GM12878 (cell line): ENCODE measurements around the gene RASGRF1. TPM values are rescaled to one million over a fixed set of nuclear protein-coding genes. Genes with fewer than 3 reads are reported as not detected.

Experiments
- BCL11A ChIP-seq: IDR thresholded peaks from 2 replicates; pipeline ENCODE4 v1.6.1; 2011; ENCODE audit warnings: low read depth, low read length
- BHLHE40 ChIP-seq, 2 experiments: fragments of 450-650 bp in 1 of 2; IDR thresholded peaks; 2 replicates each; pipeline ENCODE4 v1.6.1; 2011 to 2017; ENCODE audit warnings: low read depth in 2 of 2, borderline replicate concordance in 1 of 2, improper control_type of control experiment in 1 of 2, low read length in 1 of 2, mild to moderate bottlenecking in 1 of 2
- DPF2 ChIP-seq: fragments of 450-650 bp; IDR thresholded peaks from 2 replicates; pipeline ENCODE4 v1.6.1; 2017; ENCODE audit warnings: mild to moderate bottlenecking
- NFYA ChIP-seq: IDR thresholded peaks from 2 replicates; pipeline ENCODE4 v1.6.1; 2011; ENCODE audit warnings: low read depth, mild to moderate bottlenecking, low read length, improper control_type of control experiment, borderline replicate concordance
- NR2F1 ChIP-seq: fragments of 450-650 bp; conservative IDR thresholded peaks from 2 replicates; pipeline ENCODE4 v1.6.1; 2017; ENCODE audit warnings: mild to moderate bottlenecking
- YY1 ChIP-seq: IDR thresholded peaks from 2 replicates; pipeline ENCODE4 v1.6.1; 2011; ENCODE audit warnings: low read depth, mild to moderate bottlenecking, low read length
- ZNF24 ChIP-seq: fragments of 450-650 bp; IDR thresholded peaks from 2 replicates; pipeline ENCODE4 v1.6.1; 2017; ENCODE audit warnings: antibody characterized with exemption, mild to moderate bottlenecking
- polyA plus RNA-seq, 11 experiments: library from polyadenylated mRNA; depleted of rRNA in 4 of 11; unstranded in 6 of 11; stranded (reverse) in 5 of 11; fragments of >200 nt; fragmentation: Nextera tagmentation in 4 of 11; fragmentation: Illumina TruSeq in 1 of 11; extraction: Ambion mirVana in 4 of 11; extraction: Trizol in 1 of 11; gene quantifications; 1 replicate in 1 of 11; 2 replicates in 10 of 11; pipeline versions ENCODE4 v1.2.1 to v1.2.3, GENCODE V29; 2011 to 2016; ENCODE audit warnings: inconsistent platforms in 2 of 11, missing spikeins in 2 of 11, low read depth in 1 of 11
- total RNA-seq, 4 experiments: library from RNA; depleted of rRNA in 3 of 4; stranded (reverse); fragments of >200 nt in 3 of 4; fragmentation: Illumina TruSeq in 1 of 4; extraction: Trizol in 1 of 4; gene quantifications; 2 replicates each; pipeline versions ENCODE4 v1.2.1 to v1.2.3, GENCODE V29; 2013 to 2021
- TF ChIP-seq, protein P1 (sequence below): fragments of 450-650 bp; IDR thresholded peaks from 2 replicates; pipeline ENCODE4 v1.6.1; 2017; ENCODE audit warnings: antibody characterized with exemption, mild to moderate bottlenecking, moderate library complexity
- TF ChIP-seq, protein P2 (sequence below): fragments of 450-650 bp; IDR thresholded peaks from 2 replicates; pipeline ENCODE4 v1.6.1; 2014; ENCODE audit warnings: mild to moderate bottlenecking

The RASGRF1 gene
- total and polyA plus RNA-seq, 10 of the 15 experiments (the other 5 are each of a cell fraction or from before 2014, with no cell fraction given): 0.20 to 1.9 (median 0.86) TPM

DNA sequence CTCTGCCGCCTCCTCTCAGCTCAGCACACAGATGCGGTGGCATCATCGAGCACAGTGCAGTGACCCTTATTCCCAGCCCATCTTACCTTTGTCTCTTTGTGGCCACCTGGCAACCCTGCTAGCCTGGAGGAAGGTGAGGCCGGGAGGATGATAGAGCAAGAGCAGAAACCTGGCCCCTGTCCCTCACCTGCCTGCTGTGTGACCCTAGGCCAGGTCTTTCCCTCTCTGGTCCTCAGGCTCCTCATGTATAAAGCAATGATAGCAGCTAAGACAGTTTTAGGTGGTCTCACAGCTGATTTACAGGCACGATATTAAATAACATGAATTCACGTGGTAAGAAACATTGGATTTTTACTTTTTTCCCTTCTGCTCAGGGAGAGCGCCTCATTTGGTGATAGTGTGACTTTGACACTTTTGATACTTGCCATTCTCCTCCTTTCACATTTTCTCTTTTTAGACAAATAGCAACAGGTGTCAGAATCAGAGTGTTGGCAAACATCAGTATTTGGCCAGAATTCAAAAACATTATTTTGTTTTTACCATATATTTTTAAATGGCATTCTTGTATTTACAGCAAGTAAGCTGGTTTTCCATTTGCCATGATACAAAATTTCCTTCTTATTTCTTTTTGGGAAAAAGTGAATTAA, 116.2 kb downstream of the RASGRF1 start (continued):
- TF ChIP-seq, protein P1, sequence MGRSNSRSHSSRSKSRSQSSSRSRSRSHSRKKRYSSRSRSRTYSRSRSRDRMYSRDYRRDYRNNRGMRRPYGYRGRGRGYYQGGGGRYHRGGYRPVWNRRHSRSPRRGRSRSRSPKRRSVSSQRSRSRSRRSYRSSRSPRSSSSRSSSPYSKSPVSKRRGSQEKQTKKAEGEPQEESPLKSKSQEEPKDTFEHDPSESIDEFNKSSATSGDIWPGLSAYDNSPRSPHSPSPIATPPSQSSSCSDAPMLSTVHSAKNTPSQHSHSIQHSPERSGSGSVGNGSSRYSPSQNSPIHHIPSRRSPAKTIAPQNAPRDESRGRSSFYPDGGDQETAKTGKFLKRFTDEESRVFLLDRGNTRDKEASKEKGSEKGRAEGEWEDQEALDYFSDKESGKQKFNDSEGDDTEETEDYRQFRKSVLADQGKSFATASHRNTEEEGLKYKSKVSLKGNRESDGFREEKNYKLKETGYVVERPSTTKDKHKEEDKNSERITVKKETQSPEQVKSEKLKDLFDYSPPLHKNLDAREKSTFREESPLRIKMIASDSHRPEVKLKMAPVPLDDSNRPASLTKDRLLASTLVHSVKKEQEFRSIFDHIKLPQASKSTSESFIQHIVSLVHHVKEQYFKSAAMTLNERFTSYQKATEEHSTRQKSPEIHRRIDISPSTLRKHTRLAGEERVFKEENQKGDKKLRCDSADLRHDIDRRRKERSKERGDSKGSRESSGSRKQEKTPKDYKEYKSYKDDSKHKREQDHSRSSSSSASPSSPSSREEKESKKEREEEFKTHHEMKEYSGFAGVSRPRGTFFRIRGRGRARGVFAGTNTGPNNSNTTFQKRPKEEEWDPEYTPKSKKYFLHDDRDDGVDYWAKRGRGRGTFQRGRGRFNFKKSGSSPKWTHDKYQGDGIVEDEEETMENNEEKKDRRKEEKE: no peak
- TF ChIP-seq ZNF24: no peak
- no peak for TF ChIP-seq BHLHE40 (IDR thresholded peaks at IDR 0.05; ENCODE audit: borderline replicate concordance in 1 of 2, low read depth in 2 of 2, low read length in 1 of 2)
- no peak for TF ChIP-seq NFYA
- TF ChIP-seq NR2F1: no peak
- TF ChIP-seq DPF2: no peak
- TF ChIP-seq BCL11A: no peak
- TF ChIP-seq, protein P2, sequence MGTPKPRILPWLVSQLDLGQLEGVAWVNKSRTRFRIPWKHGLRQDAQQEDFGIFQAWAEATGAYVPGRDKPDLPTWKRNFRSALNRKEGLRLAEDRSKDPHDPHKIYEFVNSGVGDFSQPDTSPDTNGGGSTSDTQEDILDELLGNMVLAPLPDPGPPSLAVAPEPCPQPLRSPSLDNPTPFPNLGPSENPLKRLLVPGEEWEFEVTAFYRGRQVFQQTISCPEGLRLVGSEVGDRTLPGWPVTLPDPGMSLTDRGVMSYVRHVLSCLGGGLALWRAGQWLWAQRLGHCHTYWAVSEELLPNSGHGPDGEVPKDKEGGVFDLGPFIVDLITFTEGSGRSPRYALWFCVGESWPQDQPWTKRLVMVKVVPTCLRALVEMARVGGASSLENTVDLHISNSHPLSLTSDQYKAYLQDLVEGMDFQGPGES: no peak
- TF ChIP-seq YY1: no peak
- TF ChIP-seq, all 136 proteins: peak for 0
